UCSD-AML1 (cell line): ENCODE data around the gene HMCN2.
"Not testable (repeated sequence)": the region's sequence is repeated elsewhere in the genome, so short reads cannot be mapped to it uniquely, and the experiment has no call there.

Experiments
- DNase-seq: peaks from one replicate; lab custom pipeline; 2025; ENCODE audit not compliant: unreplicated experiment; lab: John Stamatoyannopoulos, UW

The HMCN2 gene

DNA sequence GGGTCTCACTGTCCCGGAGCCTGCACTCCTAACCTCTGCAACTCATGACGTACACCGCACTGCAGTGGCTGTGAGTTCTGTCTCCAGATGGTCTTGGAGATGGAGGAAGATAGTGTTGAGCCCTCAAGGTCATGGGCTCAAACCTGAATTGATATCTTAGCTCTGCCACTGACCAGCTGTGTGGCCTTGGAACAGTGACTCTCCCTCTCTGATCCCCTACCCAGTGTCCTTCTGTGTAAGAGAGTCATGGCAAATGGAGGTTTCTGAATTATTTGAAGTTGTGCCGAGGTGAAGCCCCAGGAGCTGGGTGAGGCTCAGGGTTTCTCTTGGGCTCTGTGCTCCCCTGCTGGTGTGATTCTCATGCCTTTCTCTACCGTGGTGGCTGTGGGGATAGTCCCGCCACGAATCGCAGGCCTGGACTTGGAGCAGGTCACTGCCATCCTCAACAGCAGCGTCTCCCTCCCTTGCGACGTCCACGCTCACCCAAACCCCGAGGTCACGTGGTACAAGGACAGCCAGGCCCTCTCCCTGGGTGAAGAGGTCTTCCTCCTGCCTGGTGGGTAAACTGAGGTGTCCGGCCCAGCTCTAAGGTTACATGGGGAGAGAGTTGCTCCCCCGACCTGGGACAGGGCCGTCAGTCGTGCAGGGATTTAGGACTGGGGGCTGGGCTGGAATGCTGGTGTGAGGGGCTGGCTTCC, 118.6 kb downstream of the HMCN2 start:
- DNase-seq = no peak

DNA sequence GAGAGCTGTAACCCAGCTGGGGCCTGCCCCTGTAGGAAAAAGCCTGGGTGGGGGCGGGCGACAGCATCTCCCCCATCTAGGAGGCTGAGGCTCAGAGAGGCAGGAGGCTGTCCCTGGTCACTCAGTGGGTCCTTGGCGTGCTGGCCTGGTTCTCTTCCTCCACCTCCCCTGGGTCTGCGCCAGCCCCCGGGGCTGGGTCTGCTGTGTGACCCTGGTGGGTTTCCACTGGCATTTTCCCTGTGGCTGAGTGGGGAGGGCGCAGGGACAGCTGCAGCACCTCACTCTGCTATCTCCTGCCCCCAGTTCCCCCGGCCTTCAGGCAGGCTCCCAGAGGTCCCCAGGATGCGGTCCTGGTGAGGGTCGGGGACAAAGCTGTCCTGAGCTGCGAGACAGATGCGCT, 119.7 kb downstream of the HMCN2 start:
- no peak for DNase-seq

DNA sequence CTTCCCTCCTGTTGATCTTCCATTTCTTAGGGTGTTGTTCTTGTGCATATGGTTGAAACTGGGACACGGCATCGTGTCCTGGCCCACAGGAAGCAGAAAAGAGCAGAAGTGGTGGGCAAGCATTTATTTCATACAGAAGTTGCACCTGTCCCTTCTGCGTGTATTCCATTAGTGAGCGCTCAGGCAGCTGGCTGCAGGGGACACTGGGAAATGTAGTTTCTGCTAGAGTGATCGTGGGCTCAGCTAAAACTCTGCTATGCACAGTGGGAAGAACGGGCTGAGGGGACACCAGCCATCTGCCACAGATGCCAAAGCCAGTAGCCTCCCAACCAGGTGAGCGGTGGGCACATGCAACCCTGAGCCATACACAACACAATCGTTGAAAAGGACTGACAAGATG, 121.8 kb downstream of the HMCN2 start:
- no peak for DNase-seq

DNA sequence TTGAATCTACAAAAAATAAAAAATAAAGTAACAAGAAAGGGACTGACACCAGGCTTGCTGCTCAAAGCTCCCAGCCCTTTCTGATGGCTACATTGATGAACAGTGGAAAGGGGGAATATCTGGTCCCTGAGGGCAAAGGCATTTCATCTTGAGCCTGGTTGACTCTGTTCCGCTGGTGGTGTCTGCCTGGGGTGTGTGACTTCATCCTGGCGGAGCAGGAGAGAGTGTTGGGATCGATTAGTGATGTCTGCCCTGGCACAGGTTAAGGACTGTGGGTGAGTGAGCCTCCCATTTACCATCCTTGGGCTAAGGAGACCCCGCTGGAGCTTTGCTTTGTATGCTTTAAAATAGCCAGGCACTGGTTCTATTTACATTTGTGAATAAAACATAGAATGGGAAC, 122.3 kb downstream of the HMCN2 start:
- no peak for DNase-seq

DNA sequence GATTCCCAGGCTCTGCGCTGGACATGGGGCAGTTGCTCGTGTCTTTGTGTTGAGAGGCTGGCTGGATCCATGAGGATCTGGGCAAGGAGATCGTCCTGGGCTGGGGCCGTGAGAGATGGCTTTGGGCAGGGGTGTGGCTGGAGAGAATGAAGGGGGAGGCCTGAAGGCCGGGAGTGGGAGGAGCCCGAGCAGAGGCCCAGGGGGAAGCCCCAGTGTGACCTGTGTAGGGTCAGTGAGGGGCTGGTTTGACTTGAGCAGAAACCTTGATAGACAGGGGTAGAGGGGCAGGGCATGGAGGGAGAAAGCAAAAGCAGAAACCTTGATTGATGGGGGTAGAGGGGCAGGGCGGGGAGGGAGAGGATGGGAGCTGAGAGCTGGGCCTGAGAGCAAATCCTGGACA, 124.8 kb downstream of the HMCN2 start:
- DNase-seq = no peak

DNA sequence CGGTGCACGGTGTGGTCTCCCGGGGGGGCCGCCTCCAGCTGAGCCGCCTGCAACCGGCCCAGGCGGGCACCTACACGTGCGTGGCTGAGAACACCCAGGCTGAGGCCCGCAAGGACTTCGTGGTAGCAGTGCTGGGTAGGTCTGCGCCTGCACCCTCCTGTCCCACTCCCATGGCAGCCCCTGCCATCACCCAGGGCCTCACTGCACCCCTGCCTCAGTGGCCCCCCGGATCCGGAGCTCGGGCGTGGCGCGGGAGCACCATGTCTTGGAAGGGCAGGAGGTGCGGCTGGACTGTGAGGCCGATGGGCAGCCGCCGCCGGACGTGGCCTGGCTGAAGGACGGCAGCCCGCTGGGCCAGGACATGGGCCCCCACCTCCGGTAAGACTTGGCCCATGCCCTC, 125.4 kb downstream of the HMCN2 start:
- DNase-seq = no peak

DNA sequence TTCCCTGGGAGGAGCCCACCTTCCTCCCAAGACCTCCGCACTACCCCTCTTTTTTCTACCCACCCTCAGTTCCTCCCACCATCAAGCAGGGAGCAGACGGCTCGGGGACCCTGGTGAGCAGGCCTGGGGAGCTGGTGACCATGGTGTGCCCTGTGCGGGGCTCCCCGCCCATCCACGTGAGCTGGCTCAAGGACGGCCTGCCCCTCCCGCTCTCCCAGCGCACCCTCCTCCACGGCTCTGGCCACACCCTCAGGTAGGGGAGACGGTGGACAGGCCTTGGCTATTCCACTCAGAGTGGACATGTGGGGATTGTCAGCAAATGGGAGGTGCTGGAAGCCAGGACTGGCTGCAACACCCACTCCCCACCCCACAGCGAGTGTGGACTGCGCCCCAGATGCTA, 126.3 kb downstream of the HMCN2 start:
- no peak for DNase-seq

DNA sequence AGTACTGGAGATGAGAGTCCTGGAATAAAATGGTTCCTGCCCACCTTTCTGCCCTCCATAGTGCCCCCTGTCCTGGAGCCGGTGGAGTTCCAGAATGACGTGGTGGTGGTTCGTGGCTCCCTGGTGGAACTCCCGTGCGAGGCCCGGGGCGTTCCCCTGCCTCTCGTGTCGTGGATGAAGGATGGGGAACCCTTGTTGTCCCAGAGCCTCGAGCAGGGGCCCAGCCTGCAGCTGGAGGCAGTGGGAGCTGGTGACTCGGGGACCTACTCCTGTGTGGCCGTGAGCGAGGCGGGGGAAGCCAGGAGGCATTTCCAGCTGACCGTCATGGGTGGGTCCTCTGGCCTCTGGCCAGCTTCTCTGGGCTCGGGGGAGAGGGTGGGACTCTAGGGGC, 128.1 kb downstream of the HMCN2 start:
- DNase-seq = no peak

DNA sequence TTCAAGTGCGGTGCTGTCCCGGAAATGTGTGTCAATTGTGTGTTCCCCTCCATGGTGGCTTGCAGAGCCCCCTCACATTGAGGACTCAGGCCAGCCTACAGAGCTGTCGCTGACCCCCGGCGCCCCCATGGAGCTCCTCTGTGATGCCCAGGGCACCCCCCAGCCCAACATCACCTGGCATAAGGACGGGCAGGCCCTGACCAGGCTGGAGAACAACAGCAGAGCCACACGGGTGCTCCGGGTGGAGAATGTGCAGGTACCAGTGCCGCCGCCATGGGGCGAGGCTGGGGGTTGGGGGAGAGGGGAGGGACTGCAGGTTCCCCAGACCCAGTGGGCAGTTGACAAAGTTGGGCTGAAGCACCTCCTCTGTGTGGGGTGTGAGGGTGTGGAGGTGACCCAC, 128.8 kb downstream of the HMCN2 start:
- DNase-seq = no peak

DNA sequence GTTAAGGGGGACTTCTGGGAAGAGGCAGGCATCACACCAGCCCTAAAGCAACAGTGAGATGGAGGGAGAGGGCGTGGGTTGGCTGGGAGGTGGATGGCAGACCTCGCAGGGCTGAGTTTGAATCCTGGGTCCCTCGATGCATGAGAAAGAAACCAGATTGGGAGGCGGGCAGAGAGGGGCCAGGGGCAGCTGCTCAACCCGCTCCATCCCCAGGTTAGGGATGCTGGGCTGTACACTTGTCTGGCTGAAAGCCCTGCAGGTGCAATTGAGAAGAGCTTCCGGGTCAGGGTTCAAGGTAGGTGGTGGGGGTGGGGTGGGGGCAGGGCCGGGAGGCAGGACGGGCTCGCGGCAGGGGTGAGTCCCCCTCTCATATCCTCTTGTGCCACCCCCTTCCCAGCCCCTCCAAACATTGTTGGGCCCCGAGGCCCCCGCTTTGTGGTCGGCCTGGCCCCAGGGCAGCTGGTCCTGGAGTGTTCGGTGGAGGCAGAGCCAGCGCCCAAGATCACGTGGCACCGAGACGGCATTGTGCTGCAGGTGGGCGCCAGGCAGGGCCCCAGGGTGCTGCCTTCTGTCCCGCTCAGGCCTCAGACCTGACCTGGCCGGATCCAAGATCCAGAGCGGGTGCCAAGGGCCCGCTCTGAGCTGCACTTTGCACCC, 129.4 kb downstream of the HMCN2 start:
- no peak for DNase-seq

DNA sequence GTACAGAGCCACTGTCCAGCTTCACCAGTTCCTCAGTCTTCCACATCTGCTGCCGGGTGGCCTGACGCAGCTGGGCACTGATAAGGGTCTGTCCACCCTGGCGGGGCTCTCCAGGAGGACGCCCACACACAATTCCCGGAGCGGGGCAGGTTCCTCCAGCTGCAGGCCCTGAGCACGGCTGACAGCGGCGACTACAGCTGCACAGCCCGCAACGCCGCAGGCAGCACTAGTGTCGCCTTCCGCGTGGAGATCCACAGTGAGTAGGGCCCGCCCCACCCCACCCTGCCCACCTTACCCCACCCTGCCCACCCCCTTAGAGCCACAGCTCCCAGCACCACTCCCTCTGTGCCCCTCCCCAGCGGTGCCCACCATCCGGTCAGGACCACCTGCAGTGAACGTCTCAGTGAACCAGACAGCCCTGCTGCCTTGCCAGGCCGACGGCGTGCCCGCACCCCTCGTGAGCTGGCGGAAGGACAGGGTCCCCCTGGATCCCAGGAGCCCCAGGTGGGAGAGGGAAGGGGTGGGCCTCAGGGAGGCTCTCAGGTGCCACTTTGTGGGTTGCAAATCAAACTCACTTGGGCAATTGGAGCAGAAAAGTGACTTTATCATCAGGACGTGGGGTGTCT, 130.4 kb downstream of the HMCN2 start:
- DNase-seq = no peak

DNA sequence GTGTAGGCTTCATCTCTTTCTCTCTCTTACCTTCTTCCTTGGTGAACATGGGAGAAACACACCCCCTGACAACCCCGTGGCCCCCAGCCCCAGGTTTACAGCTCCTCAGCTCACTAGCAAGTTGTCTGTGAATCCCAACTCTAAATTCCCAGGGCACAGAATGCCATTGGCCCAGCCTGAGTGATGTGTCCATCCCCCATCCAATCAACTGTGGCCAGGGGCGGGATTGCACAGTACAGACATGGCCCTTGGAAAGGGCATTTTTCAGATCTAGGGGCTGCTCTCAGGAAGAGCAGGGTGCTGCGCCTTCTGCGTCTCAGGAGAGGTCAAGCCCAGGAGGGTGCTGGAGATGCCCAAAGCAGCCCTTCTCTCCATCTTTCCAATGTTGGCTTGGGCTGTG, 131.0 kb downstream of the HMCN2 start:
- DNase-seq = no peak

DNA sequence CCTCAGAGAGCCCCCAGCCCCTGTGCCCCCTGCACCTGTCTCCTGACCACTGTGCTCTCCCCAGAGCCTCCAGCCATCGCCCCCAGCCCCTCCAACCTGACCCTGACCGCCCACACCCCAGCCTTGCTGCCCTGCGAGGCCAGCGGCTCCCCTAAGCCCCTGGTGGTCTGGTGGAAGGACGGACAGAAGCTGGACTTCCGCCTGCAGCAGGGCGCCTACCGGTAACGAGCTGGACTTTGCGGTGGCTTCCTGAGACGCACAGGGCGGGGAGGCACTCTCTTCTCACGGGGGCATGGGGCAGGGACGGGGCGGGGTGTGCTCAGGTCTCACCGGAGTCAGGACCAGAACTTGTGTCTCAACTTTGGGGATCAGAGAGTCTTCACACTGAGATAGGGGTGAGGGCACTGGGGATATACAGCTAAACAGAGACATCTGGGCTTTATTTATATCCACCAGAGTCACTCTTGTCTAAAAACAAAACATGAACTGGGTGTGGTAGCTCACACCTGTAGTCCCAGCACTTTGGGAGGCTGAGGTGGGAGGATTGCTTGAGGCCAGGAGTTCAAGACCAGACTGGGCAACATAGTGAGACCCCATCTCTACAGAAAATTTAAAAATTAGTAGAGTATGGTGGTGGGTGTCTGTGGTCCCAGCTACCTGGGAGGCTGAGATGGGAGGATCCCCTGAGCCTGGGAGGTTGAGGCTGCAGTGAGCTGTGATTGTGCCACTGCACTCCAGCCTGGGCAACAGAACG, 133.1 kb downstream of the HMCN2 start:
- no peak for DNase-seq

DNA sequence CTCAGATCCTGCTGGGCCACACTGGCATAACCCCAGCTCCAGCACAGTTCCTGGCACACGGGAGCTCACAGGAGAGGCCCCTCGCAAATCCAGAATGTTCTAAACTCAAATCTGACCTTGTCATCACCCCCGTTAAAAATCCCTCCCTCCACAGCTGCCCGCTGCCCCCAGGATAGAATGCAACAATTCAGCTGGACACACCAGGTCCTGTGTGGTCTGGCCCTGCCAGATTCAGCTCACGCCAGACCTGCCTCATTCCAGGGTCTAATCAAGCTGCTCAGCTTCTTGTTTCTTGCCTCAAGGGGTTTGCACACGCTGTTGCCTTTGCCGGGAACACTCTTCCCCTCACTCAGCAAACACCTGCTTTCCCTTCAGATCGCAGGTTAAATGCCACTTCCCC, 134.2 kb downstream of the HMCN2 start:
- DNase-seq = no peak

DNA sequence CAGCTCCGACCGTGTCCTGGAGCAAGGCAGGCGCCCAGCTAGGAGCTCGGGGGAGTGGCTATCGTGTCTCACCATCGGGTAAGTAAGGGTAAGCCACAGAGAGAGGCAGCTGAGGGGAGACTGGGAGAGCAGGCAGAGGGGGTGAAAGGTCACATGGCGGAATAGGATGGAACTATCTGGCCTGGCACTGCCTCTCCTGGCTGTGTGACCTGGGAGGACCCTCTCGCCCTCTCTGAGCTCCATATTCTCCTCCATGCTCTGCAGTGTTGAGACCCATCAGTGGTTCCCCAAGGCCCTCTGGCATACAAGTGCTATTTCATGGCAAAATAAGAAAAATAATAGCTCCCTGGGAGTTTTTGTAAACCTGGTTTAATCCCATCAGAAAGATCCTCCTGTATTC, 135.3 kb downstream of the HMCN2 start:
- DNase-seq = no peak

DNA sequence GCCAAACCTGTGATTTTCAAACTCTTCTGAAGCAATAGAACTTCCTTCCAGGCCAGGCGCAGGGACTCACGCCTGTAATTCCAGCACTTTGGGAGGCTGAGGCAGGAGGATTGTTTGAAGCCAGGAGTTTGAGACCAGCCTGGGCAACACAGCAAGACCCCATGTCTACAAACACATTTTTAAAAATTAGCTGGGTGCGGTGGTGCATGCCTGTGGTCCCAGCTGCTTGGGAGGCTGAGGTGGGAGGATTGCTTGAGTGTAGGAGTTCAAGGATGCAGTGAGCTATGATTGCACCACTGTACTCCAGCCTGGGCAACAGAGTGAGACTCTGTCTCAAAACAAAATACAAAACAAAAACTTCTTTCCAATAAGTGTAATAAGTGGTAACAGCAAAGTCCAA, 136.2 kb downstream of the HMCN2 start:
- not testable (repeated sequence) for DNase-seq

DNA sequence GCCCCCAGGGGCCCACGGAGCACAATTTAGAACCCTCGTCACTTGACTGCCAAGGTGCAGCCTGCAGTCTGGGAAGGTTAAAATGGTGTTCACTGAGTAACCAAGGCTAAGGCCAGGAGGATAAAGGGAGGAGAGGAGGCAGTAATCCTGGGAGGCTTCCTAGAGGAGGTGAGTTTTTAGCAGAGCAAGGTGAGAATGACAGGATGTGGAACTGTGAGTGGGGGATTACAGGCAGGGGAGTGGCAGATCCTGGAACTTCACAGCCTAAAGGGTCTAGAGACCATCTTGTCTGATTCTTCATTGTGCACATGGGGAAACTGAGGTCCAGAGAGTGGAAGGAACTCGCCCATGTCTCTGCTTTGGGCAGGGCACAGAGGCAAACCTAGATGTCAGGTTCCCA, 136.7 kb downstream of the HMCN2 start:
- DNase-seq = no peak

DNA sequence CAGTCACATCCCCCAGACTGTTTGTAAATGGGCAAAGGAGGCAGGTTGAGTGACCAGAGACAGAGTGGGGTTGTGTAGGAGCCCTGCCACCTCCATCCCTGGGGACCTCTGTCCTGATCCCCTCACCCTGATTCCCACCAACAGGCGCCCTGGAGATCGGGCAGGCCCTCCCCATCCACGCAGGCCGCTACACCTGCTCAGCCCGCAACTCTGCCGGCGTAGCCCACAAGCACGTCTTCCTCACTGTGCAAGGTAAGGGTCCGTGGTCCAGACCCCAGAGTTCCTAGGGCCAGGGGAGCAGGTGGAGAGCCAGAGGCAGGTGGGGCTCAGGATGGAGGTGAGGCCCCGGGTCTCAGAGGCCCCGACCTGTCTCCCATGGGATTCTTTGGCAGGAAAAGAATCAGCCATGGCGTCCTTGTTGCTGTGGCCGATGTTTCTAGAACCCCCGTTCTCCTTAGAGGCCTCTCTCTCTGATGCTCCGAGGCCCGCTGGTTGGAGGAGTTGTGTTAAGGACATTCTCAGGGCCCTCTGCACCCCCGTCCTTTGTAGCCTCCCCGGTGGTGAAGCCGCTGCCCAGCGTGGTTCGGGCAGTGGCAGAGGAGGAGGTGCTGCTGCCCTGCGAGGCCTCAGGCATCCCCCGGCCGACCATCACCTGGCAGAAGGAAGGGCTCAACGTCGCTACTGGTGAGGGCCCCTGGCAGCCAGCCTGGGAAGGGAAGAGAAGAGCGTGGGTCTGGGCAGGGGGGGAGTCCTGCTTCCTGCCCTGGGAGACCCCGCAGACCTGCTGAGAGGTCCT, 137.3 kb downstream of the HMCN2 start:
- DNase-seq = no peak

DNA sequence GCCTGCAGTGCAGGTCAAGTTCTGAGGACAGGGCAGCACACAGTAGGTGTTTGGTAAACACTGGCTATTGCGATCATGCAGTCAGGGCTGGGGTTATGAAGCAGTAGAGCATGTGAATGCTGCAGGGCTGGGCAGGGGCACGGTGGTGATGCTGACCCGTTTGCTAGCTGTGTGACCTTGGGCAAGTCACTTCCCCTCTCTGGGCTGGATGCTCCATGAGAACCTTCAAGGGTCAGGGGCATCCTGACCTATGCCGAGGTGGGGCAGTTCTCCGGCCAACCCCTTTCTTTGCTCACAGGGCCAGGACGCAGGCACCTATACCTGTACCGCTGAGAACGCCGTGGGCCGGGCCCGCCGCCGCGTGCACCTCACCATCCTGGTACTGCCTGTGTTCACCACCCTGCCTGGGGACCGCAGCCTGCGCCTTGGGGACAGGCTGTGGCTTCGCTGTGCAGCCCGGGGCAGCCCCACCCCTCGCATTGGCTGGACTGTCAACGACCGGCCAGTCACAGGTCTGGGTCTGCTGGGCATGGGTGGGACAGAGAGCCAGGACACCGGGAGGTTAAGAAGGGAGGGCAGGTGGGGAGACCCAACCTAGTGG, 140.2 kb downstream of the HMCN2 start:
- DNase-seq = no peak

DNA sequence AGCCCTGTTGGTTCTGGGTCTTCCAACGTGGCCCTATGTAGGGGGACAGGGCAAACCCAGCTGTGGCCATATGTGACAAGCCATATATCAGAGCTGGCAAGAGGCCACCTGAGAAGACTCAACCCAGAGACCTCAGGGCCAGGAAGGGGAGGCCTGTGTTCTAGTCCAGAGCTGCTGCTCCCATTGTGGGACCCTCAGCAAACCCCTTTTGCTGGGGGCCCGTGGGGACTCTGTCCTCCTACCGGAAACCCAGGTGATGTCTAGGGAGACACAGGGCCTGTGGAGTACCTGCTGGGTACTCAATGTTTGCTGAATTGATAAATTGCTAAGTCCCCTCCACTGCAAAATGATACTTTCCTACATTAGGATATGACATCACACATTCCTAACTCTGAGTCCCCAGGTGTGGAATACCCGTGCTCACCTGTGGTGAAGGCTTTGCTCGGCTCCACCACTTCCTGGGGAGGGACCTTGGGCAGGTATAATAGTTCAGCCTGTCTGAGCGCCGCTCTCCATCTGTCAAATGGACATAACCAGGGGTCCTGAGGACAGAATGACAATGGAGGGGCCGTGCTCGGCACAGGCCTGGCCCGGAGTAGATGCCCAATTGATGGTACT, 140.8 kb downstream of the HMCN2 start:
- no peak for DNase-seq
